Panc1 (cell line): ENCODE data around the gene TMUB2. TPM values are rescaled to one million over a fixed set of nuclear protein-coding genes. Genes with fewer than 3 reads are reported as not detected.

ENCODE experiments used
- ATAC-seq: fragments of 200-7000 bp; cut with Tn5 transposase; 2 replicates; pipeline ENCODE4 v1.9.1; 2020; ENCODE audit warnings: mild to moderate bottlenecking, moderate library complexity
- BruUV-seq: library from RNA; stranded (reverse); fragments of 400-500 nt; replicated peaks from 2 replicates; lab custom pipeline; 2021; lab: Mats Ljungman, UMichigan
- CTCF ChIA-PET: fragments of 300-600 bp; sonication (Branson Sonifier 250); formaldehyde crosslinking; loops from one replicate; lab custom pipeline; 2022; ENCODE audit warnings: antibody characterized with exemption; lab: Charles Lee
- POLR2A ChIA-PET: fragments of 300-600 bp; sonication (Branson Sonifier 250); formaldehyde crosslinking; loops from one replicate; lab custom pipeline; 2022; ENCODE audit warnings: antibody characterized with exemption; lab: Charles Lee
- DNase-seq: peaks from one replicate; pipeline ENCODE4 v3.0.0-alpha.2; 2010; ENCODE audit warnings: low read depth, low spot score
- H3K27ac ChIP-seq: 2 replicates; pipeline ENCODE4 v1.5.1; 2011; ENCODE audit warnings: mild to moderate bottlenecking, low read length, inconsistent platforms
- H3K27me3 ChIP-seq: fragments of 200-500 bp; sonication (Bioruptor generic); 2 replicates; pipeline ENCODE4 v1.6.0; 2014; ENCODE audit warnings: low read length, inconsistent platforms; ENCODE audit not compliant: control insufficient read depth, insufficient read depth
- H3K36me3 ChIP-seq: fragments of 200-500 bp; sonication (Bioruptor generic); 2 replicates; pipeline ENCODE4 v1.5.1; 2014; ENCODE audit warnings: inconsistent platforms, mild to moderate bottlenecking, low read length, moderate library complexity; ENCODE audit not compliant: control insufficient read depth, insufficient read depth
- H3K4me1 ChIP-seq: 2 replicates; pipeline ENCODE4 v1.5.1; 2011; ENCODE audit warnings: inconsistent platforms, mild to moderate bottlenecking, low read length, moderate library complexity; ENCODE audit not compliant: control insufficient read depth, insufficient read depth
- H3K4me3 ChIP-seq, 2 experiments: 2 replicates each; pipeline ENCODE4 v1.5.1; 2011 to 2012; ENCODE audit warnings: low read depth in 2 of 2, low read length in 2 of 2, mild to moderate bottlenecking in 2 of 2, inconsistent platforms in 1 of 2, moderate library complexity in 1 of 2
- H3K9me3 ChIP-seq: fragments of 200-500 bp; sonication (Bioruptor generic); 2 replicates; pipeline ENCODE4 v1.5.1; 2014; ENCODE audit warnings: low read depth, mild to moderate bottlenecking, inconsistent platforms, low read length, moderate library complexity; ENCODE audit not compliant: control insufficient read depth, insufficient read depth
- POLR2AphosphoS5 ChIP-seq: IDR thresholded peaks from 2 replicates; pipeline ENCODE4 v1.6.1; 2012; ENCODE audit warnings: mild to moderate bottlenecking, low read depth, low read length, moderate library complexity
- SIN3A ChIP-seq: IDR thresholded peaks from 2 replicates; pipeline ENCODE4 v1.6.1; 2012; ENCODE audit warnings: low read depth, mild to moderate bottlenecking, low read length, moderate library complexity, borderline replicate concordance; ENCODE audit not compliant: insufficient read depth
- TCF7L2 ChIP-seq: IDR thresholded peaks from 2 replicates; pipeline ENCODE4 v1.6.1; 2011; ENCODE audit warnings: mild to moderate bottlenecking, low read depth, low read length, inconsistent platforms
- in situ Hi-C: cut with HindIII; loops from 2 replicates; pipeline ENCODE4 v1.10.0; 2016; ENCODE audit warnings: low sequenced_read_pairs, low pct_unique_long_range_greater_than_20kb
- intact Hi-C: fragments of 100-400 bp; cut with micrococcal nuclease; formaldehyde crosslinking; loops from one replicate; pipeline ENCODE4 v1.10.0; 2022; ENCODE audit not compliant: unreplicated experiment
- total RNA-seq: library from RNA; stranded (reverse); gene quantifications from one replicate; pipeline ENCODE4 v1.2.1, GENCODE V29; 2021; ENCODE audit not compliant: unreplicated experiment
- TF ChIP-seq, protein P1 (sequence below): fragments of 450-650 bp; IDR thresholded peaks from 2 replicates; pipeline ENCODE4 v1.5.1; 2017; ENCODE audit warnings: mild to moderate bottlenecking
- TF ChIP-seq, protein P2 (sequence below), 2 experiments: IDR thresholded peaks; 2 replicates each; pipeline ENCODE4 v1.6.1; 2011 to 2012; ENCODE audit warnings: low read depth in 2 of 2, control low read depth in 1 of 2, low read length in 1 of 2, mild to moderate bottlenecking in 1 of 2, moderate library complexity in 1 of 2; ENCODE audit not compliant: insufficient read depth in 1 of 2

The TMUB2 gene
- total RNA-seq, 1 experiment from 2014 or later, result 30.7 TPM

GRCh38 chr17:44216694-44217093 lies 29.9 kb downstream of the TMUB2 start:
- Histone ChIP-seq H3K4me3 (no peak overlapping the region), H3K9me3 (no peaks in the 10 kb centered on the region), H3K27ac (no peak overlapping the region), H3K36me3 (peaks cover 8% of the 10 kb centered on the region), H3K4me1 (peaks cover 12% of the 10 kb centered on the region), H3K27me3 (no peaks in the 10 kb centered on the region)
- DNase-seq, result no peak
- TF ChIP-seq, protein P1, sequence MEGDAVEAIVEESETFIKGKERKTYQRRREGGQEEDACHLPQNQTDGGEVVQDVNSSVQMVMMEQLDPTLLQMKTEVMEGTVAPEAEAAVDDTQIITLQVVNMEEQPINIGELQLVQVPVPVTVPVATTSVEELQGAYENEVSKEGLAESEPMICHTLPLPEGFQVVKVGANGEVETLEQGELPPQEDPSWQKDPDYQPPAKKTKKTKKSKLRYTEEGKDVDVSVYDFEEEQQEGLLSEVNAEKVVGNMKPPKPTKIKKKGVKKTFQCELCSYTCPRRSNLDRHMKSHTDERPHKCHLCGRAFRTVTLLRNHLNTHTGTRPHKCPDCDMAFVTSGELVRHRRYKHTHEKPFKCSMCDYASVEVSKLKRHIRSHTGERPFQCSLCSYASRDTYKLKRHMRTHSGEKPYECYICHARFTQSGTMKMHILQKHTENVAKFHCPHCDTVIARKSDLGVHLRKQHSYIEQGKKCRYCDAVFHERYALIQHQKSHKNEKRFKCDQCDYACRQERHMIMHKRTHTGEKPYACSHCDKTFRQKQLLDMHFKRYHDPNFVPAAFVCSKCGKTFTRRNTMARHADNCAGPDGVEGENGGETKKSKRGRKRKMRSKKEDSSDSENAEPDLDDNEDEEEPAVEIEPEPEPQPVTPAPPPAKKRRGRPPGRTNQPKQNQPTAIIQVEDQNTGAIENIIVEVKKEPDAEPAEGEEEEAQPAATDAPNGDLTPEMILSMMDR, result no peak
- TF ChIP-seq SIN3A (no peak), TCF7L2 (no peak), POLR2AphosphoS5 (no peak)
- TF ChIP-seq, protein P2, sequence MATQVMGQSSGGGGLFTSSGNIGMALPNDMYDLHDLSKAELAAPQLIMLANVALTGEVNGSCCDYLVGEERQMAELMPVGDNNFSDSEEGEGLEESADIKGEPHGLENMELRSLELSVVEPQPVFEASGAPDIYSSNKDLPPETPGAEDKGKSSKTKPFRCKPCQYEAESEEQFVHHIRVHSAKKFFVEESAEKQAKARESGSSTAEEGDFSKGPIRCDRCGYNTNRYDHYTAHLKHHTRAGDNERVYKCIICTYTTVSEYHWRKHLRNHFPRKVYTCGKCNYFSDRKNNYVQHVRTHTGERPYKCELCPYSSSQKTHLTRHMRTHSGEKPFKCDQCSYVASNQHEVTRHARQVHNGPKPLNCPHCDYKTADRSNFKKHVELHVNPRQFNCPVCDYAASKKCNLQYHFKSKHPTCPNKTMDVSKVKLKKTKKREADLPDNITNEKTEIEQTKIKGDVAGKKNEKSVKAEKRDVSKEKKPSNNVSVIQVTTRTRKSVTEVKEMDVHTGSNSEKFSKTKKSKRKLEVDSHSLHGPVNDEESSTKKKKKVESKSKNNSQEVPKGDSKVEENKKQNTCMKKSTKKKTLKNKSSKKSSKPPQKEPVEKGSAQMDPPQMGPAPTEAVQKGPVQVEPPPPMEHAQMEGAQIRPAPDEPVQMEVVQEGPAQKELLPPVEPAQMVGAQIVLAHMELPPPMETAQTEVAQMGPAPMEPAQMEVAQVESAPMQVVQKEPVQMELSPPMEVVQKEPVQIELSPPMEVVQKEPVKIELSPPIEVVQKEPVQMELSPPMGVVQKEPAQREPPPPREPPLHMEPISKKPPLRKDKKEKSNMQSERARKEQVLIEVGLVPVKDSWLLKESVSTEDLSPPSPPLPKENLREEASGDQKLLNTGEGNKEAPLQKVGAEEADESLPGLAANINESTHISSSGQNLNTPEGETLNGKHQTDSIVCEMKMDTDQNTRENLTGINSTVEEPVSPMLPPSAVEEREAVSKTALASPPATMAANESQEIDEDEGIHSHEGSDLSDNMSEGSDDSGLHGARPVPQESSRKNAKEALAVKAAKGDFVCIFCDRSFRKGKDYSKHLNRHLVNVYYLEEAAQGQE (IDR thresholded peaks at IDR 0.05; ENCODE audit: insufficient read depth in 1 of 2, low read depth in 2 of 2, low read length in 1 of 2), result no peak
- intact Hi-C loops (no loop called here), in situ Hi-C loops (no loop called here)
- BruUV-seq, result no TSS peak
- no peak for ATAC-seq
- ChIA-PET CTCF (no interaction called here), POLR2A (no interaction called here)

- H3K4me1 ChIP-seq, result peaks cover 18% of the 10 kb centered on the region
- in situ Hi-C loops (no loop called here), intact Hi-C loops (no loop called here)
- BruUV-seq, result no TSS peak
- peaks cover 8% of the 10 kb centered on the region for H3K36me3 ChIP-seq
- H3K27ac ChIP-seq, result peak overlapping the region; percentile 76
- DNase-seq, result no peak
- TF ChIP-seq SIN3A, result no peak
- TF ChIP-seq POLR2AphosphoS5, result no peak
- TF ChIP-seq, protein P2 (IDR thresholded peaks at IDR 0.05; ENCODE audit: insufficient read depth in 1 of 2, low read depth in 2 of 2, low read length in 1 of 2), result no peak
- TF ChIP-seq, protein P1, result no peak
- no peak for TF ChIP-seq TCF7L2
- no peaks in the 10 kb centered on the region for H3K9me3 ChIP-seq
- ChIA-PET POLR2A (interaction anchor here (0.6 kb wide), 1 partner anchor 109 kb away, joined by 6 read pairs; no protein-coding TSS in a partner anchor), CTCF (interaction anchor here (0.9 kb wide), 1 partner anchor 92 kb away, joined by 5 read pairs; no protein-coding TSS in a partner anchor)
- H3K4me3 ChIP-seq, result peak overlapping the region; percentile 58 to 69
- no peak for ATAC-seq
- no peaks in the 10 kb centered on the region for H3K27me3 ChIP-seq
Measured at GRCh38 chr17:44217738-44218343, 31.1 kb downstream of the TMUB2 start.
